Neuronal stem cell (in vitro differentiated cells): ENCODE data around the gene LRPAP1.

ENCODE experiments used
- DNase-seq: peaks from one replicate; pipeline ENCODE4 v3.0.0-alpha.2; 2013; ENCODE audit warnings: low spot score
- H2AFZ ChIP-seq: one replicate; pipeline ENCODE4 v1.6.1; 2013; ENCODE audit warnings: mild to moderate bottlenecking, low read length, inconsistent platforms
- H2AK5ac ChIP-seq: 2 replicates; pipeline ENCODE4 v1.6.1; 2013; ENCODE audit warnings: low read depth, mild to moderate bottlenecking, inconsistent platforms, low read length, moderate library complexity, mixed read lengths
- H2BK120ac ChIP-seq: 2 replicates; pipeline ENCODE4 v1.6.1; 2013; ENCODE audit warnings: low read depth, mild to moderate bottlenecking, inconsistent platforms, low read length, moderate library complexity, mixed read lengths
- H2BK12ac ChIP-seq: one replicate; pipeline ENCODE4 v1.6.1; 2013; ENCODE audit warnings: low read length, inconsistent platforms
- H2BK15ac ChIP-seq: 2 replicates; pipeline ENCODE4 v1.6.1; 2013; ENCODE audit warnings: mild to moderate bottlenecking, low read length, inconsistent platforms, mixed read lengths
- H2BK5ac ChIP-seq: one replicate; pipeline ENCODE4 v1.6.1; 2013; ENCODE audit warnings: inconsistent platforms, mild to moderate bottlenecking, low read length, moderate library complexity
- H3K14ac ChIP-seq: one replicate; pipeline ENCODE4 v1.6.1; 2013; ENCODE audit warnings: low read length, inconsistent platforms
- H3K18ac ChIP-seq: 2 replicates; pipeline ENCODE4 v1.6.1; 2013; ENCODE audit warnings: low read length, inconsistent platforms
- H3K23ac ChIP-seq: 2 replicates; pipeline ENCODE4 v1.6.1; 2013; ENCODE audit warnings: low read depth, mild to moderate bottlenecking, mixed read lengths, low read length, inconsistent platforms; ENCODE audit not compliant: poor library complexity
- H3K27ac ChIP-seq: replicated peaks from 3 replicates; pipeline ENCODE4 v1.5.1; 2013; ENCODE audit warnings: low read length, inconsistent platforms
- H3K27me3 ChIP-seq, 3 experiments: 2 replicates each; pipeline ENCODE4 v1.6.1; 2013; ENCODE audit warnings: low read length in 3 of 3, mild to moderate bottlenecking in 2 of 3, inconsistent platforms in 1 of 3, low read depth in 1 of 3, mixed read lengths in 1 of 3, moderate library complexity in 1 of 3; ENCODE audit not compliant: control insufficient read depth in 3 of 3, insufficient read depth in 3 of 3
- H3K36me3 ChIP-seq, 2 donors: replicated peaks in 1 of 2; 2 replicates each; pipeline ENCODE4 v1.6.1; 2013; ENCODE audit warnings: low read length in 2 of 2; ENCODE audit not compliant: control insufficient read depth in 2 of 2, insufficient read depth in 2 of 2
- H3K4ac ChIP-seq: 2 replicates; pipeline ENCODE4 v1.6.1; 2013; ENCODE audit warnings: inconsistent platforms, mild to moderate bottlenecking, low read length, moderate library complexity
- H3K4me1 ChIP-seq, 2 donors: 1 replicate in 1 of 2; 2 replicates in 1 of 2; pipeline ENCODE4 v1.6.1; 2013; ENCODE audit warnings: low read length in 2 of 2, low read depth in 1 of 2; ENCODE audit not compliant: control insufficient read depth in 2 of 2, insufficient read depth in 1 of 2
- H3K4me2 ChIP-seq: one replicate; pipeline ENCODE4 v1.6.1; 2013; ENCODE audit warnings: mild to moderate bottlenecking, low read length, inconsistent platforms; ENCODE audit not compliant: insufficient read depth, poor library complexity, severe bottlenecking
- H3K4me3 ChIP-seq, 2 donors: 2 replicates each; pipeline ENCODE4 v1.5.1; 2013; ENCODE audit warnings: low read length in 2 of 2, mild to moderate bottlenecking in 2 of 2, inconsistent platforms in 1 of 2, moderate library complexity in 1 of 2
- H3K79me1 ChIP-seq: one replicate; pipeline ENCODE4 v1.6.1; 2013; ENCODE audit warnings: low read depth, mild to moderate bottlenecking, inconsistent platforms, low read length, moderate library complexity
- H3K9ac ChIP-seq: one replicate; pipeline ENCODE4 v1.6.1; 2013; ENCODE audit warnings: mild to moderate bottlenecking, low read depth, low read length, inconsistent platforms; ENCODE audit not compliant: poor library complexity
- H3K9me3 ChIP-seq, 2 donors: replicated peaks in 1 of 2; 2 replicates each; pipeline versions ENCODE3 to v1.6.1; 2013; ENCODE audit warnings: low read length in 2 of 2, mild to moderate bottlenecking in 2 of 2, inconsistent platforms in 1 of 2, low read depth in 1 of 2, mixed read lengths in 1 of 2, moderate library complexity in 1 of 2; ENCODE audit not compliant: control insufficient read depth in 2 of 2, insufficient read depth in 1 of 2
- H4K8ac ChIP-seq: one replicate; pipeline ENCODE4 v1.6.1; 2013; ENCODE audit warnings: low read depth, mild to moderate bottlenecking, inconsistent platforms, low read length, moderate library complexity
- H4K91ac ChIP-seq: one replicate; pipeline ENCODE4 v1.6.1; 2013; ENCODE audit warnings: low read length, low read depth, mild to moderate bottlenecking, inconsistent platforms; ENCODE audit not compliant: poor library complexity
- WGBS, 2 donors: extraction: QIAGEN DNeasy Blood & Tissue Kit; methylation state at CpG; one replicate each; pipeline ENCODE4 v1.1.7; 2013; ENCODE audit warnings: missing lambda C conversion rate in 2 of 2, mixed read lengths in 1 of 2; ENCODE audit not compliant: insufficient read length in 2 of 2, insufficient replicate concordance in 1 of 2; ENCODE audit errors: extremely low coverage in 2 of 2; 5-methylcytosine and 5-hydroxymethylcytosine counted together

LRPAP1 gene

DNA sequence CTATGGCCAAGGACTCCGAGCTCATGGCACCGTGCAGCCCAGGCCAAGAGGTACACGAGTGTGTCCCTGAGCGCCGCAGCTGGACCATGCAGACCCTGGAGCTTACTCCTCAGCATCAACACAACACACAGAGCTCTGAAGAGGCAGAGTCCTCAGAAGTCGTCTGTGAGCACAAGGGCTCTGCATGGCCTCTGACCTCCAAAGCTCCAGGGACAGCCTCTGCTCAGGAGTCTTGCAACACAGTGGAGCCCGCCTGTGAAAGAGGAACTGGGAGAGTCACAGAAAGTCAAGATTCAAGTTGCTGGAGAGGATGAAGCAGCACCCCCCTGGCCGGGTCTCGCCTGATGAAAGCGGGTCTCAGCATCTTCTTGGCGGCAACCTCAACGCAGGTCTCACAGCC is 2.9 kb downstream of the LRPAP1 start:
- H3K79me1 ChIP-seq, result peaks cover 25% of the 10 kb centered on the region
- no peak overlapping the region for H3K4me2 ChIP-seq
- H2AK5ac ChIP-seq, result no peak overlapping the region
- no peak overlapping the region for H2BK120ac ChIP-seq
- H3K27me3 ChIP-seq, result peaks cover 0 to 7% (median 0%) of the 10 kb centered on the region in 3 experiments
- H4K91ac ChIP-seq, result no peak overlapping the region
- DNase-seq, result no peak
- H2AFZ ChIP-seq, result no peak overlapping the region
- no peak overlapping the region for H3K23ac ChIP-seq
- no peaks in the 10 kb centered on the region for H3K9me3 ChIP-seq
- peak overlapping the region in 1 of 2 donors; percentile 8 for H3K4me3 ChIP-seq
- peaks cover 13 to 58% of the 10 kb centered on the region in 2 donors for H3K36me3 ChIP-seq
- H2BK15ac ChIP-seq, result no peak overlapping the region
- H3K9ac ChIP-seq, result peak overlapping the region; percentile 67
- no peak overlapping the region for H3K14ac ChIP-seq
- no CpG with 5 or more reads among the region's 12 CpGs for WGBS, 2 donors
- no peak overlapping the region for H3K4ac ChIP-seq
- H2BK5ac ChIP-seq, result peak overlapping the region; percentile 84
- peaks cover 15 to 30% of the 10 kb centered on the region in 2 donors for H3K4me1 ChIP-seq
- H3K18ac ChIP-seq, result peak overlapping the region; percentile 8
- H2BK12ac ChIP-seq, result no peak overlapping the region
- H3K27ac ChIP-seq, result no peak overlapping the region
- no peak overlapping the region for H4K8ac ChIP-seq

DNA sequence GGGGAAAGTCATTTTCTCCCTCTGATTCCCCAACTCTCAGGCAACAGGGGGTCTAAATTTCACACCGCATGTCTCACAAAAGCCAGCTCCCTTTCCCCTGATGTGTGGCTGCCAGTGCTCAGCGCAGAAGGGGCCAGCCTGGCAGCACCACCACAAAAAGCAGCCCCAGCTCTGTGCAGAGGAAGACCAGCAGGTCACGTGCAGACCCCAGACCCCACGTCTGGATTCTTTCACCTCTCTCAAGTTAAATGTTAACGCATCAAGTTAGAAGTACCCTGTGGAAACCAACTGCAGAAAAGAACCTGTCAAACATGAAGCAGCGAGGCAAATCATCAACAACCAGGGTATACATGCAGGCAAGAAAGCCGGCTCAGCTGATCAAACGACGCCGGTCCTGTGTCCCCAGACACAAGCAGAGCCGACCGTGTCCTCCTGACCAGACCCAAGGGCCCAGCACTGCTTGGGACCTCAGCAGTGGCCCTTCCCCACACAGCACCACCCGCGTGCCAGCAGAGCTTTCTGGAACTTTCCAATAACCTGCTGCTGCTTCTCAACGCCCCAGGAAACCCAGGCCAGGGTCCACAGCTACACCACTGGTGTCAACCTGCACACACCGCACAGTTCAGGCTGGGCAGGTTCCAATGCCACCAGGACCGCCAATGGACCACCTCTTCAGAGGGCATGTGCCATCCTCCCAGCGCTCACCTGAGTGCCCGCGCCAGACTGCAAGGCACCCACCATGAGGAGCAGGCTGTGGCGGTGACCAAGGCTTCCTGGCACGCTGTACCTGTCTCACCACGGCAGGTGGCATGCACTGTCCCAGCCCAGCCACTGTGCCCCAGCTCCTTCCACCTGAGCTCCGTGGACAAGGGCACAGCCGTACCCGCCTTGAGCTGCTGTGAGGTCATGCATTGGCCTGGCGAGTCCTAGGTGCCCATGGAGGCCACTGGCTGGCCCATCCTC is 4.0 kb downstream of the LRPAP1 start:
- Histone ChIP-seq H2AFZ (no peak overlapping the region), H3K36me3 (peaks cover 23 to 69% of the 10 kb centered on the region in 2 donors), H2BK5ac (peak overlapping the region; percentile 19), H4K8ac (peak overlapping the region; percentile 9), H3K4me3 (no peak overlapping the region), H3K23ac (peak overlapping the region; percentile 82), H3K14ac (peak overlapping the region; percentile 77), H3K9ac (peak overlapping the region; percentile 56), H2BK120ac (no peak overlapping the region), H3K79me1 (peaks cover 25% of the 10 kb centered on the region), H3K4me2 (no peak overlapping the region), H2AK5ac (no peak overlapping the region), H2BK15ac (no peak overlapping the region), H4K91ac (no peak overlapping the region), H3K18ac (peak overlapping the region; percentile 67), H3K9me3 (no peaks in the 10 kb centered on the region), H3K27me3 (no peaks in the 10 kb centered on the region), H3K4ac (no peak overlapping the region), H3K4me1 (peaks cover 15 to 30% of the 10 kb centered on the region in 2 donors), H2BK12ac (peak overlapping the region; percentile 50), H3K27ac (no peak overlapping the region)
- WGBS, 2 donors, result no CpG with 5 or more reads among the region's 27 CpGs
- no peak for DNase-seq

DNA sequence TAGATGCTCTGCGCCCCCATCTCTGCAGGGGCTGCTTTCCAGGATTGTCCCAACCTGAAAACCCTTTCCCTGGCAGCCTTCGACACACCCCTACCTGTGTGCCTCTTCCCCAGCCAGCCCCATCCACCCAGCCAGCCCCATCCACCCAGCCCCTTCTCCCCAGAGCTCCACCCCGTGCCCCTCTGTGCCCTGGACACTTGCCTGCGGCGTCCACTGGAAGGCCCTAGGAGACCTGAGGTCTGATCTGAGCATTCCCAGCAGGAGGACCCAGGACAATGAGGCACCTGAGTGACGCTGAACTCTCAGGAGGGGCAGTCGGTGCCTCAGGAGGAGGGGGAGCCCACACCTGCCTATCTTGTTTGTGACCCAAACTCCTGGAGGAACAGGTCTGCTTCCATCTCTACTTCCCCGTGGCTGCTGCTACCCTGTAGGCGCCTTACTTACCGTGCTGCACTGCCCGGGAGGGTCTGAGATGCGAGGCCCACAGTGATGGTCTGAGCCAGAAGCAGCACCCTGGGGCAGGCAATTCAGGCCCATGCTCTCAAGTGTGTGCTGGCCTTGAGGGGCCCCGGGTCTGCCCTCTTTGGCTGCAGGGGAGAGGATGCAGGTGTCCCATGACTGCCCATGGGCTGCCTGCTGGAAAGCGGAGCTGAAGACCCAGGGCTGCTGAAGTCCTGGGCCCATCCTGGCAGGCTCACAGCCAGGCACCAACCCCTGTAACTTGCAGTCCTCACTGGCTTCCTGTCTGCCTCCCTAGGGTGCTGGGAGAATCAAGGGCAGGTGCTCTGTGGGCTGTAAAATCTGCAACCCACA is 4.9 kb downstream of the LRPAP1 start:
- no peak overlapping the region for H3K4ac ChIP-seq
- H4K91ac ChIP-seq, result no peak overlapping the region
- H3K9me3 ChIP-seq, result no peaks in the 10 kb centered on the region
- no peak for DNase-seq
- no peak overlapping the region for H3K4me3 ChIP-seq
- no peak overlapping the region for H3K27ac ChIP-seq
- peak overlapping the region; percentile 55 for H3K9ac ChIP-seq
- H3K36me3 ChIP-seq, result peaks cover 29 to 76% of the 10 kb centered on the region in 2 donors
- H3K4me1 ChIP-seq, result peaks cover 9 to 25% of the 10 kb centered on the region in 2 donors
- no peak overlapping the region for H4K8ac ChIP-seq
- no peak overlapping the region for H2BK15ac ChIP-seq
- no peak overlapping the region for H3K4me2 ChIP-seq
- H3K18ac ChIP-seq, result no peak overlapping the region
- peak overlapping the region; percentile 9 for H3K14ac ChIP-seq
- H2BK5ac ChIP-seq, result peak overlapping the region; percentile 19
- H2BK12ac ChIP-seq, result no peak overlapping the region
- peaks cover 27% of the 10 kb centered on the region for H3K79me1 ChIP-seq
- H2AK5ac ChIP-seq, result no peak overlapping the region
- no peak overlapping the region for H2AFZ ChIP-seq
- no peak overlapping the region for H2BK120ac ChIP-seq
- no CpG with 5 or more reads among the region's 14 CpGs for WGBS, 2 donors
- no peak overlapping the region for H3K23ac ChIP-seq
- H3K27me3 ChIP-seq, result no peaks in the 10 kb centered on the region

DNA sequence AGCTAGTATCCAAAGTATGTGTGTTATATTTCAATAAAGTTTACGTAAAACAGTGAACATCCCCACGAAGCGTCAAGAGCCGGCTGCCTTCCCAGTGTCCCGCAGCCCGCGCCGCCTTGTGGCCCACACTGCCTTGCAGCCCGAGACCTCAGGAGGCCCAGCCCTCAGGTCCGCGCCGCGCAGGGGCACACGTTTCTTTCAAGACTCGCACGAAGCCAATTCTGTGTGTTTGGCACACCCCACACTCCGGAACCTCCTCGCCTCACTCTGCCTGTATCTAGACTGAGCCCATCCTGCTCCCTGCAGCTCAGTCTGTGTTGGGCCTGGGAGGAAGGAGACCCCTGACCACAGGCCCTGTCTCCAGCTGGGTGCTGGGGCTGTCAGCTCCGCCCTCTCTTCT is 5.8 kb downstream of the LRPAP1 start:
- H3K36me3 ChIP-seq, result peaks cover 33 to 84% of the 10 kb centered on the region in 2 donors
- peaks cover 27% of the 10 kb centered on the region for H3K79me1 ChIP-seq
- no peaks in the 10 kb centered on the region for H3K9me3 ChIP-seq
- H4K8ac ChIP-seq, result no peak overlapping the region
- H3K4ac ChIP-seq, result no peak overlapping the region
- H2BK120ac ChIP-seq, result no peak overlapping the region
- peak overlapping the region; percentile 39 for H3K9ac ChIP-seq
- H3K4me3 ChIP-seq, result no peak overlapping the region
- H3K27ac ChIP-seq, result no peak overlapping the region
- no peak overlapping the region for H3K4me2 ChIP-seq
- peak overlapping the region; percentile 32 for H2BK5ac ChIP-seq
- H2AFZ ChIP-seq, result no peak overlapping the region
- no peaks in the 10 kb centered on the region for H3K27me3 ChIP-seq
- WGBS, 2 donors, result no CpG with 5 or more reads among the region's 19 CpGs
- H3K4me1 ChIP-seq, result peaks cover 9 to 25% of the 10 kb centered on the region in 2 donors
- no peak overlapping the region for H2BK15ac ChIP-seq
- peak overlapping the region; percentile 25 for H3K23ac ChIP-seq
- H3K14ac ChIP-seq, result peak overlapping the region; percentile 17
- H2BK12ac ChIP-seq, result no peak overlapping the region
- H2AK5ac ChIP-seq, result no peak overlapping the region
- H4K91ac ChIP-seq, result no peak overlapping the region
- H3K18ac ChIP-seq, result no peak overlapping the region
- DNase-seq, result no peak
